Kidney epithelial cell (primary cell): ENCODE measurements around the gene ADGRB2. TPM values are rescaled to one million over a fixed set of nuclear protein-coding genes. Genes with fewer than 3 reads are reported as not detected.

Experiments
- DNase-seq: peaks from one replicate; pipeline ENCODE4 v3.0.0-alpha.2; 2010; ENCODE audit warnings: low read depth
- H3K27me3 ChIP-seq: 2 replicates; pipeline ENCODE4 v1.6.0; 2011; ENCODE audit warnings: low read length; ENCODE audit not compliant: control insufficient read depth, insufficient read depth
- H3K36me3 ChIP-seq: 2 replicates; pipeline ENCODE4 v1.5.1; 2011; ENCODE audit warnings: low read length; ENCODE audit not compliant: control insufficient read depth, insufficient read depth
- H3K4me3 ChIP-seq: 2 replicates; pipeline ENCODE4 v1.5.1; 2011; ENCODE audit warnings: low read depth, mild to moderate bottlenecking, control low read depth, low read length
- CTCF ChIP-seq: IDR thresholded peaks from 2 replicates; pipeline ENCODE4 v1.5.1; 2011; ENCODE audit warnings: mild to moderate bottlenecking, moderate library complexity, low read length, control low read depth, inconsistent platforms; ENCODE audit not compliant: insufficient read depth, poor library complexity, severe bottlenecking
- total RNA-seq: library from RNA; depleted of rRNA; stranded (reverse); fragments of >200 nt; gene quantifications from 2 replicates; pipeline ENCODE4 v1.2.3, GENCODE V29; 2015

ADGRB2 gene
- total RNA-seq, 1 donor from 2014 or later, result 1.5 TPM

- DNase-seq, result no peak
- no peaks in the 10 kb centered on the region for H3K36me3 ChIP-seq
- H3K4me3 ChIP-seq, result no peak overlapping the region
- TF ChIP-seq CTCF, result no peak
- H3K27me3 ChIP-seq, result peaks cover 3% of the 10 kb centered on the region
These were observed 38.2 kb downstream of the ADGRB2 start for GRCh38 chr1:31725777-31726535.

- TF ChIP-seq CTCF, result no peak
These were observed 39.0 kb downstream of the ADGRB2 start for GRCh38 chr1:31725134-31725533.

GRCh38 chr1:31723828-31724359, 40.2 kb downstream of the ADGRB2 start:
- DNase-seq, result no peak
- peaks cover 7% of the 10 kb centered on the region for H3K27me3 ChIP-seq
- no peaks in the 10 kb centered on the region for H3K36me3 ChIP-seq
- no peak for TF ChIP-seq CTCF
- no peak overlapping the region for H3K4me3 ChIP-seq

More at GRCh38 chr1:31725134-31725533, 39.0 kb downstream of the ADGRB2 start:
- Histone ChIP-seq H3K4me3 (no peak overlapping the region), H3K27me3 (peaks cover 4% of the 10 kb centered on the region), H3K36me3 (no peaks in the 10 kb centered on the region)
- DNase-seq, result no peak

- no peak for DNase-seq
- no peak overlapping the region for H3K4me3 ChIP-seq
- peaks cover 7% of the 10 kb centered on the region for H3K27me3 ChIP-seq
- H3K36me3 ChIP-seq, result no peaks in the 10 kb centered on the region
- no peak for TF ChIP-seq CTCF
These were observed 45.7 kb downstream of the ADGRB2 start for GRCh38 chr1:31718327-31718897.

GRCh38 chr1:31717341-31717740, 46.8 kb downstream of the ADGRB2 start:
- no peak for TF ChIP-seq CTCF
- Histone ChIP-seq H3K27me3 (peaks cover 7% of the 10 kb centered on the region), H3K4me3 (no peak overlapping the region), H3K36me3 (no peaks in the 10 kb centered on the region)
- no peak for DNase-seq
